GM12878 (cell line): ENCODE results near the gene POLR1A.

Source experiments
- BCL11A ChIP-seq: IDR thresholded peaks from 2 replicates; pipeline ENCODE4 v1.6.1; 2011; ENCODE audit warnings: low read depth, low read length
- CHD1 ChIP-seq: IDR thresholded peaks from 2 replicates; pipeline ENCODE4 v1.6.1; 2012; ENCODE audit warnings: low read depth, low read length, improper control_type of control experiment
- CTCF ChIP-seq, 3 experiments: IDR thresholded peaks in 2 of 3; conservative IDR thresholded peaks in 1 of 3; 2 replicates each; pipeline ENCODE4 v1.5.1; 2011; ENCODE audit warnings: low read depth in 3 of 3, low read length in 3 of 3, mild to moderate bottlenecking in 3 of 3, control low read depth in 2 of 3, moderate library complexity in 2 of 3, inconsistent platforms in 1 of 3, mixed read lengths in 1 of 3; ENCODE audit not compliant: control insufficient read depth in 2 of 3, insufficient read depth in 1 of 3; ENCODE audit errors: extremely low read depth in 1 of 3
- EGR1 ChIP-seq, 2 experiments: IDR thresholded peaks; 1 replicate in 1 of 2; 2 replicates in 1 of 2; pipeline ENCODE4 v1.6.1; 2011 to 2012; ENCODE audit warnings: low read depth in 2 of 2, low read length in 2 of 2, borderline replicate concordance in 1 of 2, mild to moderate bottlenecking in 1 of 2, moderate library complexity in 1 of 2
- EP300 ChIP-seq, 2 experiments: fragments of 150-350 bp in 1 of 2; IDR thresholded peaks; 2 replicates each; pipeline ENCODE4 v1.6.1; 2011 to 2012; ENCODE audit warnings: low read depth in 2 of 2, low read length in 2 of 2, borderline replicate concordance in 1 of 2, improper control_type of control experiment in 1 of 2, inconsistent platforms in 1 of 2; ENCODE audit not compliant: control insufficient read depth in 1 of 2
- HCFC1 ChIP-seq: fragments of 150-350 bp; IDR thresholded peaks from 2 replicates; pipeline ENCODE4 v1.6.1; 2014; ENCODE audit warnings: low read length
- MAX ChIP-seq: IDR thresholded peaks from 2 replicates; pipeline ENCODE4 v1.6.1; 2012; ENCODE audit warnings: low read depth, low read length, improper control_type of control experiment
- MXI1 ChIP-seq: fragments of 150-350 bp; IDR thresholded peaks from 2 replicates; pipeline ENCODE4 v1.6.1; 2011; ENCODE audit warnings: low read depth, mild to moderate bottlenecking, inconsistent platforms, low read length, improper control_type of control experiment
- POLR2A ChIP-seq: IDR thresholded peaks from 2 replicates; pipeline ENCODE4 v1.6.1; 2011; ENCODE audit warnings: low read depth, mild to moderate bottlenecking, low read length
- POLR2AphosphoS5 ChIP-seq: IDR thresholded peaks from 2 replicates; pipeline ENCODE4 v1.6.1; 2011; ENCODE audit warnings: mild to moderate bottlenecking, low read length, inconsistent platforms
- TBL1XR1 ChIP-seq: IDR thresholded peaks from 2 replicates; pipeline ENCODE4 v1.6.1; 2012; ENCODE audit warnings: low read depth, low read length, improper control_type of control experiment

GRCh38 chr2:86054535-86055082, 51.1 kb downstream of the POLR1A start:
- TF ChIP-seq POLR2A (no peak), EGR1 (IDR thresholded peaks at IDR 0.05; ENCODE audit: borderline replicate concordance in 1 of 2, low read depth in 2 of 2, low read length in 2 of 2) (no peak), MXI1 (no peak), BCL11A (no peak), CTCF (IDR thresholded peaks at IDR 0.05 in 2 of 3, conservative IDR thresholded peaks at IDR 0.05 in 1 of 3; ENCODE audit: control insufficient read depth in 2 of 3, extremely low read depth in 1 of 3, insufficient read depth in 1 of 3, low read depth in 3 of 3, low read length in 3 of 3) (no peak), EP300 (IDR thresholded peaks at IDR 0.05; ENCODE audit: borderline replicate concordance in 1 of 2, control insufficient read depth in 1 of 2, low read depth in 2 of 2, low read length in 2 of 2) (no peak), MAX (no peak), CHD1 (no peak), POLR2AphosphoS5 (no peak), TBL1XR1 (no peak), HCFC1 (no peak)
